K562 (cell line): ENCODE measurements around the gene PPP1R13L. TPM values are rescaled to one million over a fixed set of nuclear protein-coding genes. Genes with fewer than 3 reads are reported as not detected.

ENCODE experiments used
- ATAC-seq: fragments of 200-7000 bp; cut with Tn5 transposase; 3 replicates; pipeline ENCODE4 v1.9.1; 2020; ENCODE audit warnings: moderate library complexity
- BruUV-seq: library from RNA; stranded (reverse); fragments of 400-500 nt; replicated peaks from 2 replicates; lab custom pipeline; 2021; lab: Mats Ljungman, UMichigan
- CTCF ChIA-PET: fragments of 300-600 bp; formaldehyde crosslinking; extraction: SDS; loops from one replicate; lab custom pipeline; 2021; ENCODE audit warnings: low intra/inter-chr PET ratio; lab: Yijun Ruan, JAX
- POLR2A ChIA-PET: fragments of 300-600, 350-650 bp; sonication (Branson Sonifier 250); formaldehyde crosslinking; extraction: SDS; loops from one replicate; lab custom pipeline; 2021; ENCODE audit warnings: antibody characterized with exemption, inconsistent platforms; lab: Yijun Ruan, JAX
- DNase-seq, 4 experiments: peaks; one replicate each; pipeline versions ENCODE4 v3.0.0 to v3.0.0-alpha.2; 2011 to 2018; ENCODE audit warnings: low spot score in 3 of 4, mixed read lengths in 3 of 4; ENCODE audit errors: extremely low read depth in 1 of 4
- FAIRE-seq: peaks from 2 replicates; lab custom pipeline; 2011; peaks lifted over from hg19 to GRCh38; lab: Jason Lieb, UNC
- H2AFZ ChIP-seq: 2 replicates; pipeline ENCODE4 v1.6.0; 2011; ENCODE audit warnings: low read depth, low read length, control low read depth, inconsistent platforms
- H3K27ac ChIP-seq: fragments of 200-600 bp; 3 replicates; pipeline ENCODE4 v1.8.0; 2011; ENCODE audit warnings: low read depth, mild to moderate bottlenecking, control low read depth, inconsistent platforms, low read length, moderate library complexity, mixed read lengths; ENCODE audit errors: extremely low read depth
- H3K27me3 ChIP-seq, 2 experiments: fragments of 300-600 bp in 1 of 2; 2 replicates in 1 of 2; 3 replicates in 1 of 2; pipeline versions ENCODE4 v1.6.0 to v1.8.0; 2011; ENCODE audit warnings: inconsistent platforms in 2 of 2, low read length in 2 of 2, mild to moderate bottlenecking in 1 of 2, mixed read lengths in 1 of 2, moderate library complexity in 1 of 2; ENCODE audit not compliant: control insufficient read depth in 2 of 2, insufficient read depth in 2 of 2
- H3K36me3 ChIP-seq: fragments of 300-600 bp; 3 replicates; pipeline ENCODE4 v1.8.0; 2011; ENCODE audit warnings: mild to moderate bottlenecking, low read length, inconsistent platforms; ENCODE audit not compliant: control insufficient read depth, insufficient read depth
- H3K4me1 ChIP-seq, 2 experiments: fragments of 200-600 bp in 1 of 2; replicated peaks in 1 of 2; 2 replicates in 1 of 2; 3 replicates in 1 of 2; pipeline versions ENCODE4 v1.5.1 to v1.8.0; 2011; ENCODE audit warnings: inconsistent platforms in 2 of 2, low read length in 2 of 2, mild to moderate bottlenecking in 1 of 2, mixed read lengths in 1 of 2, moderate library complexity in 1 of 2; ENCODE audit not compliant: control insufficient read depth in 2 of 2, insufficient read depth in 2 of 2
- H3K4me2 ChIP-seq: 2 replicates; pipeline ENCODE4 v1.6.1; 2011; ENCODE audit warnings: low read length, control low read depth, inconsistent platforms, mixed read lengths; ENCODE audit not compliant: insufficient read depth
- H3K4me3 ChIP-seq: fragments of 200-600 bp; sonication (generic), shearing (Covaris generic); 2 replicates; pipeline ENCODE4 v1.5.1; 2016; ENCODE audit warnings: control low read depth, inconsistent platforms
- H3K79me2 ChIP-seq: fragments of 200-600 bp; 3 replicates; pipeline ENCODE4 v1.8.0; 2011; ENCODE audit warnings: low read length, inconsistent platforms; ENCODE audit not compliant: control insufficient read depth, insufficient read depth
- H3K9ac ChIP-seq, 2 experiments: 2 replicates each; pipeline versions ENCODE4 v1.6.0 to v1.6.1; 2011; ENCODE audit warnings: low read depth in 2 of 2, low read length in 2 of 2, control low read depth in 1 of 2, inconsistent platforms in 1 of 2, mild to moderate bottlenecking in 1 of 2, mixed read lengths in 1 of 2; ENCODE audit not compliant: insufficient read depth in 1 of 2
- H3K9me1 ChIP-seq: one replicate; pipeline ENCODE4 v1.6.0; 2011; ENCODE audit warnings: inconsistent platforms, mild to moderate bottlenecking, low read length, moderate library complexity; ENCODE audit not compliant: control insufficient read depth, insufficient read depth
- H3K9me3 ChIP-seq: replicated peaks from 2 replicates; pipeline ENCODE4 v1.5.1; 2011; ENCODE audit warnings: low read depth, low read length, inconsistent platforms; ENCODE audit not compliant: control insufficient read depth, insufficient read depth
- H4K20me1 ChIP-seq: replicated peaks from 2 replicates; pipeline ENCODE4 v1.6.1; 2011; ENCODE audit warnings: low read length, inconsistent platforms, mixed read lengths; ENCODE audit not compliant: control insufficient read depth, insufficient read depth
- MAZ ChIP-seq, 2 experiments: fragments of 450-650 bp in 1 of 2; sonication (generic) in 1 of 2; formaldehyde crosslinking; IDR thresholded peaks in 1 of 2; conservative IDR thresholded peaks in 1 of 2; 2 replicates each; pipeline versions ENCODE4 v1.4.0 to v1.5.0; 2020; ENCODE audit warnings: mild to moderate bottlenecking in 1 of 2, missing genetic modification reagents in 1 of 2
- ZNF324 ChIP-seq: fragments of 250-450 bp; sonication (Bioruptor Pico); IDR thresholded peaks from 2 replicates; pipeline ENCODE4 v1.4.0; 2020; ENCODE audit warnings: mild to moderate bottlenecking
- WGBS: fragments of 100-300 bp; shearing (Covaris generic); methylation state at CpG from one replicate; pipeline ENCODE4 v1.1.6; 2016; ENCODE audit warnings: low coverage, mixed read lengths; ENCODE audit not compliant: insufficient coverage; ENCODE audit errors: missing lambda C conversion rate; 5-methylcytosine and 5-hydroxymethylcytosine counted together
- in situ Hi-C: fragments of 300-500 bp; cut with MboI; formaldehyde crosslinking; loops from 4 replicates; pipeline ENCODE4 v1.15.0; 2018; ENCODE audit warnings: inconsistent platforms, mixed read lengths
- intact Hi-C: fragments of 100-400 bp; cut with micrococcal nuclease; formaldehyde crosslinking; loops from 2 replicates; pipeline ENCODE4 v1.14.2; 2022
- polyA plus RNA-seq, 8 experiments: library from polyadenylated mRNA; depleted of rRNA in 4 of 8; stranded (reverse) in 5 of 8; unstranded in 3 of 8; fragments of >200 nt; fragmentation: Nextera tagmentation in 2 of 8; fragmentation: Illumina TruSeq in 1 of 8; extraction: Ambion mirVana in 2 of 8; extraction: Trizol in 1 of 8; gene quantifications; 2 replicates each; pipeline versions ENCODE4 v1.2.1 to v1.2.3, GENCODE V29; 2011 to 2014; ENCODE audit warnings: inconsistent platforms in 1 of 8, missing spikeins in 1 of 8
- total RNA-seq, 7 experiments: library from RNA; depleted of rRNA in 6 of 7; stranded (reverse); fragments of >200 nt in 6 of 7; fragmentation: Illumina TruSeq in 2 of 7; extraction: Trizol in 2 of 7; gene quantifications; 2 replicates each; pipeline versions ENCODE4 v1.2.1 to v1.2.3, GENCODE V29; 2011 to 2021; ENCODE audit warnings: low replicate concordance in 1 of 7
- TF ChIP-seq, protein P1 (sequence below): sonication (generic); formaldehyde crosslinking; IDR thresholded peaks from 2 replicates; pipeline ENCODE4 v1.8.1; 2023; ENCODE audit warnings: mild to moderate bottlenecking, missing genetic modification reagents

Gene PPP1R13L
- total and polyA plus RNA-seq, 9 of the 15 experiments (the other 6 are each of a cell fraction or from before 2014, with no cell fraction given): 0.32 to 6.7 (median 2.0) TPM

DNA sequence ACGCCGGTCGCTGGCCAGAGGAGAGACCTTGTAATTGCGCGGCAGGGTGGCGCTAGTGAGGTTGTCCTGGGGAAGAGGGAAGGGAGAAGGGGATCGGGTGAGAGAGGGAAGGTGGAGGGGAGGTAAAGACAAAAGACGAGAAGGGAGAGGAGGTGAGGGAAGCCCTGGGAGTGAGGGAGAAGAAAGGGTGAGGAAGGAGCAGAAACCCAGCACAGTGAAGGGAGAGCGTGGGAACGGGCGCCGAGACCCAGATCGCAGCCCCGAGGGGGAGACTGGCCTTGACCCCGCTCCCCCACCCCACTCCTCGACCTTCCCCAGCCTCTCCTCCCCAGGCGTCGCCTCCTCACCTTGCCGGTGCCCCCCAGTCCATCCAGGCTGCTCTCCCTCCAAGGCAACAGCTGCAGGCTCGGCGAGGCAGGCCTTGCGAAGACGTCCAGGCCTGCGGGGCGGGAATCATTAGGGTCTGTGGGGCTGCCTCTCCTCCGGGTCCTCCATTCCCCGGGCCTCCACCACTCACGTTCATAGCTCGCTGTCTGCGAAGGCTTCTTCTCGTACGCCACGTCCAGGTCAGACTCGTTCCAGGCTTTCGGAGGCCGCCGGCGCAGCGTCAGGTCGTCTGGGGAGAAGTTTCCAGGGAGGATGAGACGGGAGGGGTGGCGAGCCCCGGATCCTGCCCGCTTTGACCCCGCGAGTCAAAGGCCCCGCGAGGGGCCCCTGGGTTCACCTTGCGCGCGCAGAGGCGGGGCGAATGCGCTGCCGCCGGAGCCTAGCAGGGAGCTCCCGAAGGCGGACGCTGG is 8.8 kb downstream of the PPP1R13L start:
- ChIA-PET POLR2A (interaction anchor here (0.6 to 1.3 kb wide), 3 partner anchors 10 to 224 kb away, joined by 3 to 4 read pairs (median 3); no protein-coding TSS in a partner anchor), CTCF (no interaction called here)
- H3K36me3 ChIP-seq: 0 out of 3 replicates have a peak, but pooled peaks cover 2% of the 10 kb centered on the region
- H3K9me1 ChIP-seq: no peaks in the 10 kb centered on the region
- H3K27ac ChIP-seq: no peak overlapping the region
- no peaks in the 10 kb centered on the region for H4K20me1 ChIP-seq
- 94% methylated on average over 40 of the region's 59 CpGs for WGBS
- H3K79me2 ChIP-seq: no peaks in the 10 kb centered on the region; the same call in 2 of the 3 replicates
- TF ChIP-seq, protein P1, sequence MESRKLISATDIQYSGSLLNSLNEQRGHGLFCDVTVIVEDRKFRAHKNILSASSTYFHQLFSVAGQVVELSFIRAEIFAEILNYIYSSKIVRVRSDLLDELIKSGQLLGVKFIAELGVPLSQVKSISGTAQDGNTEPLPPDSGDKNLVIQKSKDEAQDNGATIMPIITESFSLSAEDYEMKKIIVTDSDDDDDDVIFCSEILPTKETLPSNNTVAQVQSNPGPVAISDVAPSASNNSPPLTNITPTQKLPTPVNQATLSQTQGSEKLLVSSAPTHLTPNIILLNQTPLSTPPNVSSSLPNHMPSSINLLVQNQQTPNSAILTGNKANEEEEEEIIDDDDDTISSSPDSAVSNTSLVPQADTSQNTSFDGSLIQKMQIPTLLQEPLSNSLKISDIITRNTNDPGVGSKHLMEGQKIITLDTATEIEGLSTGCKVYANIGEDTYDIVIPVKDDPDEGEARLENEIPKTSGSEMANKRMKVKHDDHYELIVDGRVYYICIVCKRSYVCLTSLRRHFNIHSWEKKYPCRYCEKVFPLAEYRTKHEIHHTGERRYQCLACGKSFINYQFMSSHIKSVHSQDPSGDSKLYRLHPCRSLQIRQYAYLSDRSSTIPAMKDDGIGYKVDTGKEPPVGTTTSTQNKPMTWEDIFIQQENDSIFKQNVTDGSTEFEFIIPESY (CRISPR knock-in tag): peak; percentile 49; the same call in 1 of the 2 replicates
- no peak for TF ChIP-seq ZNF324 (CRISPR knock-in tag)
- no peak for TF ChIP-seq MAZ (CRISPR knock-in tag; conservative IDR thresholded peaks at IDR 0.05 in 1 of 2, IDR thresholded peaks at IDR 0.05 in 1 of 2)
- peaks cover 0 to 36% of the 10 kb centered on the region in 2 experiments; a peak in 3 of 5 replicates for H3K4me1 ChIP-seq
- DNase-seq (peak in 1 of 4 experiments; percentile 3), FAIRE-seq (no peak), ATAC-seq (no peak)
- H2AFZ ChIP-seq: no peak overlapping the region
- H3K4me3 ChIP-seq: no peak overlapping the region
- intact Hi-C loops: no loop called here
- H3K9me3 ChIP-seq: no peaks in the 10 kb centered on the region
- no TSS peak for BruUV-seq
- no peak overlapping the region for H3K4me2 ChIP-seq
- H3K9ac ChIP-seq: no peak overlapping the region
- in situ Hi-C loops: no loop called here
- H3K27me3 ChIP-seq: no peaks in the 10 kb centered on the region
